T47D (cell line): ENCODE data around the gene PPP1R7.

Source experiments
- DNase-seq, 2 experiments: peaks; one replicate each; pipeline versions ENCODE4 v3.0.0 to v3.0.0-alpha.2; 2011 to 2012; ENCODE audit warnings: low read depth in 1 of 2, low spot score in 1 of 2
- JUND ChIP-seq: IDR thresholded peaks from 2 replicates; pipeline ENCODE4 v1.6.1; 2012; ENCODE audit warnings: low read depth
- in situ Hi-C: cut with HindIII; loops from 2 replicates; pipeline ENCODE4 v1.10.0; 2016; ENCODE audit warnings: low sequenced_read_pairs, low pct_unique_long_range_greater_than_20kb

PPP1R7 gene

DNA sequence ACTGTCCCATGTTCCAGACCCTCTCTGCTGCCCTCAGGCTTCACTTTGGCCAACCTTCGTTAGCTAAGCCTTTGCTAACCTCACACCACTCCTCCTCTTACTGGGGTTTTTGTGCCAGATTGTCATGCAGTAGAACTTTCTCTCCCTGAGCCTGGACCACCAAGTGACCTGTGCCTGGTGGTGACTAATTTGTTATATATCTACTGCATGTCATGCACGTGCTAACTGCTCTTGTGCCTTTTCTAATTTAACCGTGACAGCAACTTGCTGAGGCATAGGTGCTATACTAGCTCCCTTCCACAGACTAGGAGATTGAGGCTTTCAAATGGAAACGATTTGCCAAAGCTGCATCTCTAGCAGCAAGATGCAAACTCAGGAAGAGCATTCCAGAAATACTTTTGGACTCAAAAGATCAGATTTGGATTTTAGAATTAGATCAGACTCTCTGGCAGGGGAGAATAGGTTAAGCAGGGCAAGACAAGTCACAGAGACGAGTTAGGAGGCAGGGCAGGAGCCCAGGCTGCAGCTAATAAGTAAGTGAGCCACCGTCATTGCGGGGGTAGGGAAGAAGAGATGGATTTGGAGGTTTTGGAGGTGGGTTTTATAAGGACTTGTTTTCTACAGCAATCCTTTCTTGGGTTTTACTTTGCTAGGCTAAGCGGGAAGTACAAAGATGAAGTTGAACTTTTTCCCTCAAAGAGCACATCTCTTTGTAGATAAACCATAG, 1.8 kb downstream of the PPP1R7 start:
- in situ Hi-C loops, result no loop called here
- no peak for TF ChIP-seq JUND
- no peak for DNase-seq

DNA sequence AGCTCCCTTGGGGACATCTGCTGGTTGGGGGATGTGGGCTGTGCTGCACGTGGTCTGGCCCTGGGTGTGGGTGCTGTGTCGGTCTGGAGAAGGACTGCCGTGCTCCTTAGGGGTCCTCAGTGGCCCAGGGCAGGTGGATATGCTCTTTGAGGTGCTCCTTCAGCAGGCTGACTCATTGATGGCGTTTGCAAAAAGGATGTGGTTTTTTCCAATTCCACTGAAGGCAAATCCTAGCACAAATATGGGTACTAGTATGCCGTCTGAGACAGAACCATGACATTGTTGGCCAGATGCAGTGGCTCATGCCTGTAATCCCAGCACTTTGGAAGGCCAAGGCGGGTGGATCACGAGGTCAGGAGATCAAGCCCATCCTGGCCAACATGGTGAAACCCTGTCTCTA, 3.3 kb downstream of the PPP1R7 start:
- DNase-seq, result no peak
- in situ Hi-C loops, result no loop called here
- TF ChIP-seq JUND, result no peak

DNA sequence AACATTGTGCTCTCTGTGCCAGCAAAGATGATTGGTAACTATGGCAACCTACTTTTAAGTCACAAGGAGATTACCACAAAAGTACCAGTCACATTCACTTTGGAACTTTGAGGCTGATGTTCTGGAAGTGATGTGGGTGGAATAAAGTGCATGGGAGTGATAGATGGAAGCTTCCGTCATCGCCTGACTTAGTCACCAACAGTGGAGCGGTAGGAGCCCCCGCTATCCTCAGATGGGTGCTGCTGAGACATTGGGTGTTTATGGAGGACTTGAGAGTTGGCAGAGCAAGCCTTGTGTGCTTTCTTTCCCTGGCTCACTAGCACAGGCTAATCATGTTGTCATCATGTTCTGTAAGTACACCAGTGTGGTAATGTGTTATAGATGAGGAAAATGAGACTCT, 4.6 kb downstream of the PPP1R7 start:
- no peak for TF ChIP-seq JUND
- in situ Hi-C loops, result no loop called here
- no peak for DNase-seq

DNA sequence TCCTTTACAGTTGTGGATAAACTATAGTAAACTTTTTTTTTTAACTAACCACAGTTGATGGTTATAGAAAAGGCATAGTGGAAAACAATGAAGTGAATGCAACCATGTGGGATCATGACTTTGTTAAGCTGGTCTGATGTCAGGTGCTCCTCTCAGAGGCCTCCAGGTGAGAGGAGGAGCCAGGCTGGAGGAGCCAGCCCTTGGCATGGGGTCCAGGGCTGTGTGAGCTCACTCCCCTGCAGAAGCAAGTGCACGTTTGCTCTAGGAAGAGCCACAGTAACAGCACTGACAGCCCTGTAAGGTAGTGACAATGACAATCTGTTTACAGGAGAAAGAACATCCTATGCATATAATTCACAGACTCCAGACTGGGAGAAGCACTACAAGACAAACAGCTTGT, 5.7 kb downstream of the PPP1R7 start:
- in situ Hi-C loops, result no loop called here
- no peak for DNase-seq
- no peak for TF ChIP-seq JUND

DNA sequence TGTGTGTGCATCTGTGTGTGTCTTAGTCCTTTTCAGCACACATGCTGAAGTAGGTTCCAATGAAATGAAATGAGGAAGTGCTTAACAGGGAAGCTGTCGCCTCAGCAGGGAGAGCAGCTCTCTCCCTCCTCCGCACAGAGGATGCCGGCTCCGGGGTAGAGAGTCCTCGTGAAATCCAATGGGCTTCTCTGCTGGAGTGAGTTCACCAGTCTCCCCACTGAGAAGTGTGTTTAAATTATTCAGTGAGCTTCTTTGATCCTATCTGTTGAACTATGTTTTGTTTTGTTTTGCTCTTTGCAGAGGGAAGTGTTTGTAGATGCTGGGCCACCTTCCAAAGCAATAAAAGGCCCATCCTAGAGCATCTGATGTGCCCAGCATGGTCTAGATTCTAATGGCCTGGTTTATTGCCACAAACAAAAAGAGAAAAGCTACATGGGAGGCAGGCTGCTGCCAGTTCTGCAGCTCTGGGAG, 6.7 kb downstream of the PPP1R7 start:
- TF ChIP-seq JUND, result no peak
- no peak for DNase-seq
- in situ Hi-C loops, result no loop called here

DNA sequence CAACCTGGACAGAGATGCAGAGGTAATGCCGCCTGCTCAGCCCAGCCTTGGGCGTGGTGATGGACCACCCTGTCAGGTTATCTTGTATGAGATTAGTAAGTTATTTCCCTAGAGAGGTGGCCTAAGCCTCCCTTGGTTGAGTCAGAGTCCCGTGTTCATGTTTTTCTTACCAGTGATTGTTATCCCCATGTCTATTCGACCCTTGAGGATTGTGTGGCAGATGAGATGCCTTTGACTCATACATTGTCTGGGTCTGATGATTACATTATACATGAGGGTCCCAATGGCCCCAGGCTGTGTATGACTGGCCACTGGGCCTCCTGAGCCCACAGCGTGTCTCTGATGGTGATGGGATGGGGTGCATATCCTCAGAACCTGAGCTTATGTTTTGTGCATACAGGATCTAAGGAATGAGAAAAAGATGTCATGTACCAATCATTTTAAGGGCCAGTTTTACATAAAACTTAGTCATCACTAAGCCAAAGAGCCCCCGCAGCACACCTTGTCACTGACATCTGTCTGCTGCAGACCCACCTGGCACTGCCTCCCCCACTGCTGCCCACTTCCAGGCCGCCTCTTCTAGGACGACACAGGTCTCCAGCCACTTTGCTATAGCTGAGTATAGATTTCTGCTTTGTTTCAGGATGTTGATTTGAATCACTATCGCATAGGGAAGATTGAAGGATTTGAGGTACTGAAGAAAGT, 7.7 kb downstream of the PPP1R7 start:
- in situ Hi-C loops, result no loop called here
- no peak for TF ChIP-seq JUND
- no peak for DNase-seq

DNA sequence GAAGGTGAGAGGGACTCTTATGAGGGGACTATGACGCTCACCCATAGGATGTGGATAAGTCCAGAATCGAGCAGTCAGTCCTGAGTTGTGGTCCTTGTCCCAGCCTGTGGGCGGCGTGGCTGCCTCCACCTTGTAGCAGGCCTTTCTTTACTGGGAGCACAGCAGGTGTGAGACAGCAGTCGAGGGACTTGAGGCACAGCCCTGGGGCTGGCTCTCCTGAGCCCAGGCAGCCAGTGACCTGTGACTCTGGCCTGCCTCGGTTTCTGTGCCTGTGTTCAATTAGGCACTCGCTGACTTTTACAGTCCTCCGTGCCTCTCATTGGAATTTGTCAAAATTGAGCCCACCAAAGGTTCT, 8.3 kb downstream of the PPP1R7 start:
- in situ Hi-C loops, result no loop called here
- TF ChIP-seq JUND, result no peak

DNA sequence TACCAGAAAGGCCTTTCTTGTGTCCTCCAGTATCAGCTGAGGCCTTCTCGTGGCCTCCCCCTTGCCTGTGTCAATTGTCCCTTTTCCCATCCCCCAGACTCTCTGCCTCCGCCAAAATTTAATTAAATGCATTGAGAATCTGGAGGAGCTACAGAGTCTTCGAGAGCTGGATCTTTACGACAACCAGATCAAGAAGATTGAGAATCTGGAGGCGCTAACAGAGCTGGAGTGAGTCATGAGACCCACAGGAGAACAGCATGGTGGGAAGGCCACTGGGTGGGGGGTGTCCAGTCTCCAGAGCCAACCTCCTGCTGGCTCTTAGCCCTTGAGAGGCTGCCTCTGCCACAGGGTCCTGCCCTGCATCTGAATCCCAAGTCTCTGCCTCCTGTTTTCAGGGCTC, 8.8 kb downstream of the PPP1R7 start:
- DNase-seq, result no peak
- in situ Hi-C loops, result no loop called here
- TF ChIP-seq JUND, result no peak

More for the DNA sequence above, 8.3 kb downstream of the PPP1R7 start:
- no peak for DNase-seq

DNA sequence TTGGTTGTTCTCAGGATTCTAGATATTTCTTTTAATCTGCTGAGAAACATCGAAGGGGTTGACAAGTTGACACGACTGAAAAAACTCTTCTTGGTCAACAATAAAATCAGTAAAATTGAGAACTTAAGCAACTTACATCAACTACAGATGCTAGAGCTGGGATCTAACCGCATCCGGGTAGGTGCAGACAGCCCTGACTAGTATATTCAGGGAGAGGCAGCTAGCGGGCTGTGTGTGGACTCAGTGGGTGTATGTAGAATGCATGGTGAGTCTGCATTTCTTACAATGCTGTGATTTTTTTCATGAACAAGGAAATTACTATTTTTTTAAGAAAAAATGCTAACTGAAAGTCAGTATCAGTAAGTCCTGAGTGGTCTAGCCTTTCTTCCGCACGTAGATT, 10.1 kb downstream of the PPP1R7 start:
- no peak for DNase-seq
- in situ Hi-C loops, result no loop called here
- no peak for TF ChIP-seq JUND

DNA sequence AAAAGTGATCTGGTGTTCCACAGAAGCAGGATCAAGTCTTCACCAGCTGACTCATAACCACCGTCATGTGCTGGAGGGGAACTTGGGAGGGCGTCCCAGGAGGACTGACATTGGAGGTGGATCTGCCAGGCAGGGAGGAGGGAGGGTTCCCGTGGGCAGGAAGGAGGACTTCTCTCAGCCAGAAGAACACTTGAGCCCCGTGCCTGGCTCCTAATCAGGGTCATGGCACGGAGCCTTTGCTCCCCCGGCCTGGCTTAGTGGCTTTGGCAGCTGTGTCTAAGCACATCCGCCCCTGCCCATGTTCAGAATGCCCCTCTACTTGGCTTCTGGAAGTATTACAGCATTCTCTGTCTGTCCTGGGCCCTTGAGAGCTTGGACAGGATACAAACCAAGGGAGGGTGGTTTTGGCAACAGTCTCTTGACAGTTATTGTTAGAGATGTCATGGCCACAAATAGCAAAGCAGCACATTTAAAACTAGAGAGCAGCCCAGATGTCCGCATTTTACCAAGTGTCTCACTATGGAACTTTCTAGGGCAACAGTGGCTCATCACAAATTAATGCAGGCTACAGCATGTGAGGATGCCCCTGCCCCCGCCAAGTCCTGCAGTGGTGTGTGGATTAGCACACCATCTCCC, 11.5 kb downstream of the PPP1R7 start:
- DNase-seq, result no peak
- TF ChIP-seq JUND, result no peak
- in situ Hi-C loops, result no loop called here

DNA sequence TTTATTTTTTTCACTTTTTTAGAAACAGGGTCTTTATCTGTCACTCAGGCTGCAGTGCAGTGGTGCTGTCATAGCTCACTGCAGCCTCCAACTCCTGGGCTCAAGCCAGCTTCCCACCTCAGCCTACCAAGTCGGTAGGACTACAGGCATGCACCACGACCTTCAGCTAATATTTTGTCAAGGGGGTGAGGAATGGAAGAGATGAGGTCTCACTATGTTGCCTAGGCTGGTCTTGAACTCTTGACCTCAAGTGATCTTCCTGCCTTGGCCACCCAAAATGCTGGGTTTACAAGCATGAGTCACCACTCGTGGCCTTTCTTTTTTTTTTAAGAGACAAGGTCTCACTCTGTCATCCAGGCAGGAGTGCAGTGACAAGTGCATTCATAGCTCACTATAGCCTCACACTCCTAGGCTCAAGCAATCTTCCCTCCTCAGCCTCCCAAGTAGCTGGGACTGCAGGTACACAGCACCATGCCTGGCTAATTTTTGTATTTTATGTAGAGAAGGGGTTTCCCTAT, 13.4 kb downstream of the PPP1R7 start:
- DNase-seq, result no peak
- TF ChIP-seq JUND, result no peak
- in situ Hi-C loops, result no loop called here

DNA sequence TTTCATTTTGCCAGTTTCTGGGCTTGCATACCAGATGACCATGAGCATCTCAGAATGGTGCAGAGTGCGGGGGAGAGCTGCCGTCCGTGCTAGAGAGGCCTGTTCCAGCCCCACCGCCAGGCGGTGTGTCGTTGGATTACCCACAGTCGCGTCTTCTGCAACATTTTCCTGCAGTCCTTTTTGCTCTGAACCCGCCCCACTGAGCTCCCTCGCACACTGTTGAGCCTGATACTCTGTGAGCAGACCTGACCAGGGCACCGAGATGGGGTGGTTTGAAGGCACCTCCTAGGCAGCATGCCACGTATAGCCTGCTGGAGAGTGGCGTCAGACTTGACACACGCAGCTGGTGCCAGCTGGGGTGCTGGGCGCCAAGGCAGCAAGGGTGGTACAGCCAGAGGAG, 18.1 kb downstream of the PPP1R7 start:
- no peak for TF ChIP-seq JUND
- DNase-seq, result no peak
- in situ Hi-C loops, result no loop called here

DNA sequence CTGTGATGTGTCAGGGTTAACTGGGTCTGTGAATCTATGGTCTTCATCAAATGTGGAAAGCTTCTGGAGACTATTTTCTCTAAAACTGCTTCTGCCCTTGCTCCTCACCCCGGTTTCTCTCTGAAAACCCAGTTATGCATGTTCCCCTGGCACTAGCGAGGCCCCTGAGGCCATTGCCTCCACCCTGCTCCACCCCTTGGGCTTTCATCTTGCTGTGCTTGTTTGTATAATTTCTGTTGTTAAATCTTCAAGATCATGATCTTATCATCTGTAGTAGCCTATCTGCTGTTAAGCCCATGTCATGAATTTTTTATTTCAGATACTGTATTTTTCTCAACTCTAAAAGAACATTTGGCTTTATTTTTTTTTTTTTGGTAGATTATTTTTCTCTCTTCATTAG, 23.3 kb downstream of the PPP1R7 start:
- no peak for DNase-seq
- no peak for TF ChIP-seq JUND
- in situ Hi-C loops, result no loop called here
